NCI-H1694 (cell line): ENCODE results near the gene LRRTM2.
"Not testable (repeated sequence)": the region's sequence is repeated elsewhere in the genome, so short reads cannot be mapped to it uniquely, and the experiment has no call there.

Source experiments
- DNase-seq: peaks from one replicate; lab custom pipeline; 2025; lab: John Stamatoyannopoulos, UW

The LRRTM2 gene

DNA sequence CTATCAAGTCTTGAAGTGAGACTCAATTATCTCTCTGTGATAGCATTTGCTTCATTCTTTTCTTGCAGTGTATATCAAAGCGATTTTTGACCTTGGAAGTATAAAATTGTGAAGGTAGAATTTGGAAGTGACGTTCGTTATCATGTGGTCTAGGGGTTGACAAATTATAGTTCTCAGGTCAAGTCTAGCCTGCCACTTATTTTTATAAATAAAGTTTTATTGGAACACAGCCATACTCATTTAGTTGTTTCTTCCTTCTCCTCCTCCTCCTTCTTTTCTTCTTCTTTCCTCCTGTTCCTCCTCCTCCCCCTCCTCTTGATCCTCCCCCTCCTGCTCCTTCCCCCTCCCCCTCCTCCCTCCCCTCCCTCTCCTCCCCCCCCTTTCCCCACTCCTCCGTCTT lies 38.0 kb downstream of the LRRTM2 start:
- no peak for DNase-seq

DNA sequence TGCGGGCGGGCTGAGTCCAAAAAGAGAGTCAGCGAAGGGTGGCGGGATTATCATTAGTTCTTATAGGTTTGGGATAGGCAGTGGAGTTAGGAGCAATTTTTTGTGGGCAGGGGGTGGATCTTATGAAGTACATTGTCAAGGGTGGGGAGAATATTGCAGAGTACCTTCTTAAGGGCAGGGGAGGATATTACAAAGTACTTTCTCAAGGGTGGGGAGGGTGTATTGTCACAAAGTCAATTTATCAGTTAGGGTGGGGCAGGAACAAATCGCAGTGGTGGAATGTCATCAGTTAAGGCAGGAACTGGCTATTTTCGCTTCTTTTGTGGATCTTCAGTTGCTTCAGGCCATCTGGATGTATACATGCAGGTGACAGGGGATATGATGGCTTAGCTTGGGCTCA lies 40.3 kb downstream of the LRRTM2 start:
- DNase-seq = not testable (repeated sequence)

- DNase-seq = no peak
Measured at GRCh38 chr5:138833726-138834480, 41.2 kb downstream of the LRRTM2 start.

DNA sequence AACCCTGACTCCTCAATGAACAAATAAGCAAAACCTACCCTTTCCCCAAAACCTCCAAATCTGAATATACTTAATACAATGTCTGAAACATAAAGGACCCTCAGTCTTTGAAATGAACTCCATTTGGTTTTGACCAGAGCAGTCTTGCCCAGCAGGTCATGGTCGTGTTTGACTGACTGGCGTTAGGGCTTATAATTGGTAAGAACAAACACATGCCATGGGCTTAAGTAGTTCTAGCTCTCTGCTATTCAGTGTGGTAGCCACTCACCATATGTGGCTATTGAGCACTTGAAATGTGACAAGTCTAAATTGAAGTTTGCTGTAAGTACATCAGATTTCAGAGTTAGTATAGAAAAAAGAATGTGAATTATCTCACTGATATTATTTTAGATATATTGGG lies 42.1 kb downstream of the LRRTM2 start:
- DNase-seq = no peak

DNA sequence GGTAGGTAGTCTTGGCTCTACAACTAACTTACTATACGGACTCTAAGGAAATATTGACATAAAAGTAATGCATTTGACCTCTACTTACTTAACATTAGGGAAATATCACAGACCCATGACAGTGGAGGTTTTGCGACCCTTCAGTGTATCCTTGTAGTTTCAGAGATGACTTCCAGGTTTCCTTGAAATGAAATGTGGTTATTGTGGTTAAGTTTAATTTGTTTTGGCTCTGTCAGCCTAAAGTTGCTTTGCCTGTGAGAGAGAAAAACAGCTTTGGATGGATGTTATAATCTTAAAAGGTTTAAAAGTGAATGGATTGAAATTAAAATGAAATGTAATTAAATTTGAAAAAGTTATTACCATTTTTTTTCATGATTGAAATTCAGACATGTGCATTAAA lies 42.9 kb downstream of the LRRTM2 start:
- DNase-seq = no peak

- no peak for DNase-seq
Measured at GRCh38 chr5:138831703-138832102, 43.4 kb downstream of the LRRTM2 start.

DNA sequence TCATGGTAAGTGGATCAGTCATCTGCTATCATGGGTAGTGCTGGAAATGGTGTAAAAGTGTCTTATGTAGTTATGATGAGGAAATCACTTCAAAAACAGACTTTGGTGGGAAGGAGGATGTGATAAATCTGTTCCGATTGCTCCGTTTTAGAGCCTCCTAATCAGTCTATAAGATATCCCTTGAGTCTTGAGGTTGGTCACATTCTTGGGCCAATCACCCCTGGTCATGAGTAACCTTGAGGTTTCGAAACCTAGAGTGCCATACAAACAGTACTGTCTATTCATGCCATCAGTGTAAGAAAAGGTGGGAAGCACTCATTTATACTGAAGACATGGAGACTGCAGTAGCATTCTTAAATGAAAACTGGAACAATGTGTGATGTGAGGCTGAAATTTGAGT lies 45.8 kb downstream of the LRRTM2 start:
- DNase-seq = no peak

DNA sequence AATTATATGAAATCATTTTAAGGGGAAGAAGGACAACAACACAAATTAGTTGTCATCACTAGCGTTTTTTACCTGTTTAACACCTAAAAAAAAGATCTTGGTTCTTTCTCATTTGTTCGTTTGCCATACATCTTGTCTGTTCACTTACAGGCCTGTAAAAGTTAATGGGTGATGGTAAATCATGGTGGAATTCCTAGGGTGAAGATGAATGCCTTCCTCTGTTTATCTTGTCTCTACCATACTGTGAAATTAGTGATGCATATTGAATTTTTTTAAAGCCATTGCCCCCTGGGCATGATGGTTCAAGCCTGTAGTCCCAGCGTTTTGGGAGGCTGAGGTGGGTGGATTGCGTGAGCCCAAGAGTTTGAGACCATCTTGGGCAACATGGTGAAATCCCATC lies 46.6 kb downstream of the LRRTM2 start:
- no peak for DNase-seq

- peak; percentile 1 for DNase-seq
Measured at GRCh38 chr5:138824924-138825863, 49.9 kb downstream of the LRRTM2 start.

DNA sequence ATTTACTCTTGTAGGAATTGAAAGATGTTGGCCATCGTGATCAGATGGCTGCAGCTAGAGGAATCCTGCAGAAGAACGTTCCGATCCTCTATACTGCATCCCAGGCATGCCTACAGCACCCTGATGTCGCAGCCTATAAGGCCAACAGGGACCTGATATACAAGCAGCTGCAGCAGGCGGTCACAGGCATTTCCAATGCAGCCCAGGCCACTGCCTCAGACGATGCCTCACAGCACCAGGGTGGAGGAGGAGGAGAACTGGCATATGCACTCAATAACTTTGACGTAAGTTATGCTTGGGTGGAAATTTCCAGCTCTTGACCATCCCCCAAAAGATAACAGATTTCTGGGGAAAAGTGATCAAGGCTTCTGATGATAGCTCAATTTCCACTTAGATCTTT lies 50.6 kb downstream of the LRRTM2 start:
- DNase-seq = no peak

DNA sequence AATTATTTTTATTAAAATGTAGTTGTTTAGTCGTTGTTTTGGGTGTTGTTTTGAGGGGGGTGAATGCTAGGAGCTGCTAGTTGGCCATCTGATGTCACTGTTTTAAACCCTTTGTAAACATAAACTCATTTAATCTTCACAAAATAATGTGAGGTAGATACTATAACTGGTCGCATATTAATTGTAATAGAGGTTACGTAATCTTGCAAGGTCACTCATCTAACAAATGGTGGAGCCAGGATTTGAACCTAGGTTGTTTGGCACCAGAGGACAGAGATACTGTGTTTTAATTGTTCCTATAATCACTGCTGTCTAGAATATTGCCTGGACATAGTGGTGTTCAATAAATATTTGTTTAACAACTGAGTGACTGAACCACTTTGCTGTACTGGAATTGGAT lies 54.4 kb downstream of the LRRTM2 start:
- no peak for DNase-seq

DNA sequence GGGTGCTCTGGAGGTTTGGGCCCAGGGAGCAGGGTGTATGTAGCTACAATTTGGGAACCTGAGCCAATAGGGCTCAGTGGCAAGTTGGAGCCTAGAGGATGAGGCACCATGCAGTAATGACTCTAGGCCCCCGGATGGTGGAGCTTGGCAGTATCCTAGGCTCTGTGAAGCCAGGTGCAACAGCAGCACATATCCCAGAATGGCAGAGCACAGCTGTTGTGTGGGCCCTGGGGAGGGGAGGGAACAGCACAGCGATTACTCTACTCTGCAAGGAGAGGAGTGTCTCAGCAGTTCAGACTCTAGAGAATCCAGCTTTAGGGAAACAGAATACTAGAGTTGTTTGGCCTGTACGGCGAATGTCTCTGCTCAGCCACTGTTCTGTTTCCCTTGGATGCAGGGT lies 56.1 kb downstream of the LRRTM2 start:
- peak; percentile 59 for DNase-seq
